Smooth muscle cell (in vitro differentiated cells): Measurements from ENCODE around the gene DMD. TPM values are rescaled to one million over a fixed set of nuclear protein-coding genes. Genes with fewer than 3 reads are reported as not detected.
A peak's percentile ranks its signal among the peaks of the same experiment; 100 is the strongest.

Source experiments
- DNase-seq: peaks from one replicate; lab custom pipeline; 2025; ENCODE audit not compliant: unreplicated experiment; lab: John Stamatoyannopoulos, UW
- H2AFZ ChIP-seq: fragments of 200-600 bp; sonication (generic); 2 replicates; pipeline ENCODE4 v1.6.0; 2016; ENCODE audit warnings: antibody characterized with exemption, low read depth, mild to moderate bottlenecking
- H3F3A ChIP-seq: fragments of 200-600 bp; sonication (generic); 2 replicates; pipeline ENCODE4 v1.6.0; 2017; ENCODE audit warnings: antibody characterized with exemption, low read depth
- H3K27ac ChIP-seq: fragments of 200-600 bp; sonication (generic); 2 replicates; pipeline ENCODE4 v1.5.1; 2016; ENCODE audit warnings: low read depth, mild to moderate bottlenecking
- H3K27me3 ChIP-seq: fragments of 200-600 bp; sonication (generic); 2 replicates; pipeline ENCODE4 v1.6.1; 2016; ENCODE audit warnings: low read depth, mild to moderate bottlenecking
- H3K36me3 ChIP-seq: fragments of 200-600 bp; sonication (generic); 2 replicates; pipeline ENCODE4 v1.5.1; 2016; ENCODE audit warnings: low read depth
- H3K4me1 ChIP-seq: fragments of 200-600 bp; sonication (generic); 2 replicates; pipeline ENCODE4 v1.5.1; 2016; ENCODE audit warnings: low read depth
- H3K4me2 ChIP-seq: fragments of 200-600 bp; sonication (generic); 2 replicates; pipeline ENCODE4 v1.6.0; 2016; ENCODE audit warnings: mild to moderate bottlenecking
- H3K4me3 ChIP-seq: fragments of 200-600 bp; sonication (generic); 2 replicates; pipeline ENCODE4 v1.5.1; 2016; ENCODE audit warnings: mild to moderate bottlenecking
- H3K79me2 ChIP-seq: fragments of 200-600 bp; sonication (generic); 2 replicates; pipeline ENCODE4 v1.6.0; 2016; ENCODE audit warnings: low read depth, mild to moderate bottlenecking
- H3K9ac ChIP-seq: fragments of 200-600 bp; sonication (generic); 2 replicates; pipeline ENCODE4 v1.6.0; 2016; ENCODE audit warnings: low read depth
- H3K9me3 ChIP-seq: fragments of 200-600 bp; sonication (generic); replicated peaks from 2 replicates; pipeline ENCODE4 v1.5.1; 2016; ENCODE audit warnings: low read depth
- H4K20me1 ChIP-seq: fragments of 200-600 bp; sonication (generic); 2 replicates; pipeline ENCODE4 v1.6.0; 2016; ENCODE audit warnings: low read depth
- WGBS: methylation state at CpG from one replicate; pipeline ENCODE4 v1.1.7; 2016; ENCODE audit warnings: low lambda C conversion rate; 5-methylcytosine and 5-hydroxymethylcytosine counted together
- polyA plus RNA-seq: library from polyadenylated mRNA; unstranded; fragments of >200 nt; fragmentation: Nextera tagmentation; extraction: Ambion mirVana; gene quantifications from 2 replicates; pipeline ENCODE4 v1.2.1, GENCODE V29; 2016
- total RNA-seq: library from RNA; depleted of rRNA; stranded (reverse); fragments of >200 nt; gene quantifications from 2 replicates; pipeline ENCODE4 v1.2.3, GENCODE V29; 2014
- TF ChIP-seq, protein P1 (sequence below): fragments of 200-600 bp; sonication (generic); IDR thresholded peaks from 2 replicates; pipeline ENCODE4 v1.5.1; 2017; ENCODE audit warnings: borderline replicate concordance, mild to moderate bottlenecking, antibody characterized with exemption; ENCODE audit not compliant: insufficient read depth, poor library complexity, severe bottlenecking

DMD gene
- total and polyA plus RNA-seq, 2 experiments from 2014 or later: 12.3 to 12.6 TPM

DNA sequence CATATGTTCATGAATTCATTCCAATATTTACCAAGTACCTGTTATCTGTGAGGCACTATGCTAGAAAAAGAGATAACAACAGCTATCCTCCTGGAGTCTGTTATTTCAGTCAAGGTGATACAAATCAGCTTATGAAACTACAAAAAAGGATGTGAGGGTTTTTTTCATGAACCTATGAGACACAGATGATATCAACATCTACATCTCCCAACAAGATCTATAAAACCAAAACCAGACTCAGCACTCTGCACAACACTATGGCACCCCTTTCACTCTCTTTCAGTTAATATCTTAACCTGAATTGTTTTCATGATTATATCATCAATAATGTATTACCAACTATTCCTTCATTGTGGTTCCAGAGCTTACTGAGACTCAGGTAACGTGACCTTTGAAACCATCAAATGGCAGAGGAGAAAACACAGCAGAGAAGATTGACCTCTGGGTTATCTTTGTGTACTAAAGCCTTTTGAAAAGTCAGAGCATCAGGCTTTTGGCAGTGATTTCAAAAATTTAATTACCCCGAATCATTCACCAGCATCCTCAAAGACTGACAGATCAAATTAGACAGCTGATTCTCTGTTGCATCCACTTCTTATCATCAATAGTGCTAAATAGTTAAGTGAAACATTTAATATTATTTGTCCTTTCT lies 1894.9 kb downstream of the DMD start:
- Histone ChIP-seq H3F3A (no peaks in the 10 kb centered on the region), H2AFZ (no peak overlapping the region), H3K4me2 (no peak overlapping the region), H3K27ac (no peak overlapping the region), H3K4me3 (no peak overlapping the region), H4K20me1 (no peaks in the 10 kb centered on the region), H3K9me3 (no peaks in the 10 kb centered on the region), H3K27me3 (no peaks in the 10 kb centered on the region), H3K9ac (no peak overlapping the region), H3K4me1 (no peaks in the 10 kb centered on the region), H3K36me3 (no peaks in the 10 kb centered on the region), H3K79me2 (no peaks in the 10 kb centered on the region)
- TF ChIP-seq, protein P1, sequence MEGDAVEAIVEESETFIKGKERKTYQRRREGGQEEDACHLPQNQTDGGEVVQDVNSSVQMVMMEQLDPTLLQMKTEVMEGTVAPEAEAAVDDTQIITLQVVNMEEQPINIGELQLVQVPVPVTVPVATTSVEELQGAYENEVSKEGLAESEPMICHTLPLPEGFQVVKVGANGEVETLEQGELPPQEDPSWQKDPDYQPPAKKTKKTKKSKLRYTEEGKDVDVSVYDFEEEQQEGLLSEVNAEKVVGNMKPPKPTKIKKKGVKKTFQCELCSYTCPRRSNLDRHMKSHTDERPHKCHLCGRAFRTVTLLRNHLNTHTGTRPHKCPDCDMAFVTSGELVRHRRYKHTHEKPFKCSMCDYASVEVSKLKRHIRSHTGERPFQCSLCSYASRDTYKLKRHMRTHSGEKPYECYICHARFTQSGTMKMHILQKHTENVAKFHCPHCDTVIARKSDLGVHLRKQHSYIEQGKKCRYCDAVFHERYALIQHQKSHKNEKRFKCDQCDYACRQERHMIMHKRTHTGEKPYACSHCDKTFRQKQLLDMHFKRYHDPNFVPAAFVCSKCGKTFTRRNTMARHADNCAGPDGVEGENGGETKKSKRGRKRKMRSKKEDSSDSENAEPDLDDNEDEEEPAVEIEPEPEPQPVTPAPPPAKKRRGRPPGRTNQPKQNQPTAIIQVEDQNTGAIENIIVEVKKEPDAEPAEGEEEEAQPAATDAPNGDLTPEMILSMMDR: no peak
- WGBS: 83% methylated on average over 2 of the region's 2 CpGs
- no peak for DNase-seq

DNA sequence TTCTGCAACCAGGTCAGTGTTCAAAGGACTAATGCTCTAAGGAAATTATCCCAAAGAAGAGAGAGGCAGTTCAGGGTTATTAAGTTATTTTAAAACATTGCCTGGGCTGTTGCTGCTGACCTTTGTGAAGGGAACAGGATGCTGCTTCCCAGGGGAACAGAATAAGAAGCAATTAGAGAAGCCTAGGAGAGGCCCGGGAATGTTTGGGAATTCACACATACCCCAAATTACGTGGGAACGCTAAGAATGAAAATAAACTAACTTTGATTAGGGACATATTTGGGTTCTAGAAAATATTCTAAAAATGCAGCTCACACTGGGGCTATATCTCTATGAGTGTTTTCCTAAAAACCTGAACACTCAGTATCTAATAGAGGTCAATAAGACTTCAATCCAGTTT lies 1896.4 kb downstream of the DMD start:
- Histone ChIP-seq H4K20me1 (no peaks in the 10 kb centered on the region), H3K9me3 (no peaks in the 10 kb centered on the region), H3K36me3 (no peaks in the 10 kb centered on the region), H2AFZ (no peak overlapping the region), H3K27ac (no peak overlapping the region), H3K79me2 (no peaks in the 10 kb centered on the region), H3K4me1 (no peaks in the 10 kb centered on the region), H3F3A (no peaks in the 10 kb centered on the region), H3K27me3 (no peaks in the 10 kb centered on the region), H3K4me3 (no peak overlapping the region), H3K9ac (no peak overlapping the region), H3K4me2 (peak overlapping the region; percentile 22)
- no peak for DNase-seq
- TF ChIP-seq, protein P1: no peak
- 60% methylated on average over 3 of the region's 3 CpGs for WGBS

DNA sequence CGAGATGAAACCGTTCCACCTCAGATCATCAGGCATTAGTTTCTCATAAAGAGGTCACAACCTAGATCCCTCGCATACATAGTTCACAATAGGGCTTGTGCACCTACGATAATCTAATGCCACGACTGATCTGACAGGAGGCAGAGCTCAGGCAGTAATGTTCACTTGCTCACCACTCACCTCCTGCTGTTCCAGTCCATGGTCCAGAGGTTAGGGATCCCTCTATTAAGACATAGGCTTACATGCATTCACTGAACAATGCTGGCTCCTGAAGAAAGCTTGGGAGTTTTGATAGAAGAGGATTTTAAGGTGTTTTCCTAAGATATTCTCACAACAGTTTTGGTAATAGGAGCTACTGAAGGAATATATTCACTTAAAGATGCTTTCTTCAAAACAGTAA lies 1903.4 kb downstream of the DMD start:
- no peak overlapping the region for H3K9ac ChIP-seq
- H3K79me2 ChIP-seq: no peaks in the 10 kb centered on the region
- no peaks in the 10 kb centered on the region for H3K4me1 ChIP-seq
- 91% methylated on average over 5 of the region's 5 CpGs for WGBS
- no peak overlapping the region for H3K4me3 ChIP-seq
- H3K27me3 ChIP-seq: no peaks in the 10 kb centered on the region
- H2AFZ ChIP-seq: no peak overlapping the region
- H3K4me2 ChIP-seq: no peak overlapping the region
- H3F3A ChIP-seq: no peaks in the 10 kb centered on the region
- no peaks in the 10 kb centered on the region for H3K36me3 ChIP-seq
- H3K27ac ChIP-seq: no peak overlapping the region
- no peaks in the 10 kb centered on the region for H3K9me3 ChIP-seq
- no peak for DNase-seq
- no peaks in the 10 kb centered on the region for H4K20me1 ChIP-seq
- TF ChIP-seq, protein P1: no peak

DNA sequence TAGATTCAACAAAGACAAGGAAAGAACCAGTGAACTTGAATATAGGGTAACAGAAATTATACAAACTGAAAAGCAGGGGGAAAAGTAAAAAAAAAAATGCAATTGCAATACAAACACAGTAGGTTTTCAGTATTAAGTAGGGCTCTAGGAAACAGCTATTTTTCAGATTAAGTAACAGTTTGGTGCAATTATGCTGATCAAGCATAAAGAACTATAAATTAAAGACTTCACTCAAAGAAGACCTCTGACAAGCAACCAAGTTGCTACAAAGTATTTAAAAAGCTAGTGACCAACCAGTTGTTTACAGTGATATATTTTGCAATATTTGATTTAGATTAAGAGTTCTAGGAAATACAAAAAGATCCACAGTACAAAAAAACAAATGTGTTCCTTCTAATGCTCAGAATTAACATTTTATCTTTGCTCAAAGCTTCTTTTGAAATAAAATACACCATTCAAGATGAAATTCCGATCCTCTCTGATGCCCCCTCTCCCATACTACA lies 1908.7 kb downstream of the DMD start:
- Histone ChIP-seq H3K9ac (no peak overlapping the region), H3K27me3 (no peaks in the 10 kb centered on the region), H3K4me3 (no peak overlapping the region), H3K36me3 (no peaks in the 10 kb centered on the region), H3K4me2 (no peak overlapping the region), H3K27ac (no peak overlapping the region), H3F3A (no peaks in the 10 kb centered on the region), H4K20me1 (no peaks in the 10 kb centered on the region), H3K9me3 (no peaks in the 10 kb centered on the region), H3K4me1 (no peaks in the 10 kb centered on the region), H2AFZ (no peak overlapping the region), H3K79me2 (no peaks in the 10 kb centered on the region)
- TF ChIP-seq, protein P1: no peak
- WGBS: 61% methylated on average over 1 of the region's 1 CpG
- DNase-seq: no peak
